Breast epithelium (tissue), 4 donors: ENCODE data around the gene SBK2. TPM values are rescaled to one million over a fixed set of nuclear protein-coding genes. Genes with fewer than 3 reads are reported as not detected.

Source experiments
- DNase-seq, 2 donors: peaks; one replicate each; pipeline ENCODE4 v3.0.0-alpha.2; 2019; ENCODE audit warnings: low spot score in 2 of 2
- H3K27ac ChIP-seq, 2 donors: fragments of 200-600 bp; sonication (generic) in 1 of 2; one replicate each; pipeline ENCODE4 v1.5.1; 2016 to 2019; ENCODE audit warnings: mild to moderate bottlenecking in 1 of 2
- H3K27me3 ChIP-seq, 2 donors: fragments of 200-600 bp; sonication (generic) in 1 of 2; one replicate each; pipeline versions ENCODE4 v1.5.1 to v1.6.0; 2017 to 2019; ENCODE audit warnings: control low read depth in 1 of 2, mild to moderate bottlenecking in 1 of 2
- H3K36me3 ChIP-seq: fragments of 200-600 bp; one replicate; pipeline ENCODE4 v1.5.1; 2019
- H3K4me1 ChIP-seq, 2 donors: fragments of 200-600 bp; sonication (generic); one replicate each; pipeline ENCODE4 v1.5.1; 2016 to 2019; ENCODE audit warnings: control low read depth in 1 of 2
- H3K4me3 ChIP-seq, 3 donors: fragments of 200-600 bp; sonication (generic); 1 replicate in 2 of 3; 2 replicates in 1 of 3; pipeline ENCODE4 v1.5.1; 2016 to 2019; ENCODE audit warnings: mild to moderate bottlenecking in 3 of 3, moderate library complexity in 2 of 3
- H3K9me3 ChIP-seq, 2 donors: fragments of 200-600 bp; sonication (generic) in 1 of 2; one replicate each; pipeline ENCODE4 v1.5.1; 2016 to 2019; ENCODE audit warnings: control low read depth in 1 of 2
- POLR2A ChIP-seq: fragments of 450-650 bp; IDR thresholded peaks from one replicate; pipeline ENCODE4 v1.6.1; 2016; ENCODE audit warnings: antibody characterized with exemption, mild to moderate bottlenecking, moderate library complexity
- POLR2AphosphoS5 ChIP-seq, 3 donors: sonication (generic); formaldehyde crosslinking; IDR thresholded peaks; one replicate each; pipeline ENCODE4 v1.6.1; 2017; ENCODE audit warnings: antibody characterized with exemption in 3 of 3
- intact Hi-C: fragments of 100-400 bp; cut with DNase I; formaldehyde crosslinking; loops from one replicate; pipeline ENCODE4 v1.15.1; 2023; ENCODE audit warnings: low total_unique reads
- total RNA-seq, 3 donors: library from RNA; depleted of rRNA; stranded (reverse); fragments of >200 nt; gene quantifications; one replicate each; pipeline ENCODE4 v1.1.0, GENCODE V29; 2016
- TF ChIP-seq, protein P1 (sequence below), 3 donors: fragments of 450-650 bp; IDR thresholded peaks; one replicate each; pipeline ENCODE4 v1.5.1; 2016 to 2017; ENCODE audit warnings: antibody characterized with exemption in 3 of 3, mild to moderate bottlenecking in 3 of 3, moderate library complexity in 3 of 3

SBK2 gene
- total RNA-seq, 3 donors from 2014 or later, result not detected

DNA sequence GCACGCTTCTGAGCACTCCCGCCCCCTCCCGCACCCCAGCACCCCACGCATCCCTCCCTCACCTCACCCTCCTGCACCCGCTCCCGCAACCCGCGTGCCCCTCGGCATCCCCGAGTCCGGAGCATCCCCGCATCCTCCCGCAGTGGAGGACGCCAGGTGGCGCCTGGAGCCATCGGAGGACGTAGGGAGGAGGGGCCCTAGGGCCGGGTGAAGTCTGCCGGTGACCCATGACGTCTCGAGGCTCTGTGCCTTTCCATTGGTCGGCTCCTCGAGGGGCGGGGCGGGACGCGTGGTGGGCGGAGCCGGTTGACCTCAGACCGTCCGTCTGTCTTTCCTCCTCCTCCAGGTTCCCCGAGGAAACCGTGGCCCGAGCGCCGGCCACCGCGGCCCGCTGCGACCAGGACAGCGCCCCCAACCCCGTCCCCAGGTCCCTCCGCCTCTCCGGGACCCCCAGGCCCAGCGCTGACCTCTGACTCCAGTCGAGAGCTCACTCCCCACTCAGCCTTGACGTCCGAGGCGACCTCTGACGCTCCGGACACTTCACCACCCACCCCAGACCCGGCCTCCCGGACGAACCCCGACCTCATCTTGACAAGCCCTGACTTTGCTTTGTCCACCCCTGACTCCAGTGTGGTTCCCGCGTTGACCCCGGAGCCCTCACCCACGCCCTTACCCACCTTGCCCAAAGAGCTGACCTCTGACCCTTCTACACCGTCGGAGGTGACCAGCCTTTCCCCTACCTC is 19.9 kb downstream of the SBK2 start:
- DNase-seq, result peak; percentile 92 to 95
- no peaks in the 10 kb centered on the region for H3K9me3 ChIP-seq
- H3K4me3 ChIP-seq, result peak overlapping the region; percentile 45 to 74 (median 58)
- intact Hi-C loops, result no loop called here
- H3K27ac ChIP-seq, result peak overlapping the region; percentile 92 to 96
- H3K36me3 ChIP-seq, result no peaks in the 10 kb centered on the region
- TF ChIP-seq POLR2AphosphoS5 (IDR thresholded peaks at IDR 0.05) (peak in 2 of 3 donors; percentile 80 to 83), POLR2A (no peak)
- TF ChIP-seq, protein P1, sequence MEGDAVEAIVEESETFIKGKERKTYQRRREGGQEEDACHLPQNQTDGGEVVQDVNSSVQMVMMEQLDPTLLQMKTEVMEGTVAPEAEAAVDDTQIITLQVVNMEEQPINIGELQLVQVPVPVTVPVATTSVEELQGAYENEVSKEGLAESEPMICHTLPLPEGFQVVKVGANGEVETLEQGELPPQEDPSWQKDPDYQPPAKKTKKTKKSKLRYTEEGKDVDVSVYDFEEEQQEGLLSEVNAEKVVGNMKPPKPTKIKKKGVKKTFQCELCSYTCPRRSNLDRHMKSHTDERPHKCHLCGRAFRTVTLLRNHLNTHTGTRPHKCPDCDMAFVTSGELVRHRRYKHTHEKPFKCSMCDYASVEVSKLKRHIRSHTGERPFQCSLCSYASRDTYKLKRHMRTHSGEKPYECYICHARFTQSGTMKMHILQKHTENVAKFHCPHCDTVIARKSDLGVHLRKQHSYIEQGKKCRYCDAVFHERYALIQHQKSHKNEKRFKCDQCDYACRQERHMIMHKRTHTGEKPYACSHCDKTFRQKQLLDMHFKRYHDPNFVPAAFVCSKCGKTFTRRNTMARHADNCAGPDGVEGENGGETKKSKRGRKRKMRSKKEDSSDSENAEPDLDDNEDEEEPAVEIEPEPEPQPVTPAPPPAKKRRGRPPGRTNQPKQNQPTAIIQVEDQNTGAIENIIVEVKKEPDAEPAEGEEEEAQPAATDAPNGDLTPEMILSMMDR (IDR thresholded peaks at IDR 0.05), result peak; percentile 81 to 96 (median 84)
- no peaks in the 10 kb centered on the region for H3K27me3 ChIP-seq
- no peaks in the 10 kb centered on the region for H3K4me1 ChIP-seq

DNA sequence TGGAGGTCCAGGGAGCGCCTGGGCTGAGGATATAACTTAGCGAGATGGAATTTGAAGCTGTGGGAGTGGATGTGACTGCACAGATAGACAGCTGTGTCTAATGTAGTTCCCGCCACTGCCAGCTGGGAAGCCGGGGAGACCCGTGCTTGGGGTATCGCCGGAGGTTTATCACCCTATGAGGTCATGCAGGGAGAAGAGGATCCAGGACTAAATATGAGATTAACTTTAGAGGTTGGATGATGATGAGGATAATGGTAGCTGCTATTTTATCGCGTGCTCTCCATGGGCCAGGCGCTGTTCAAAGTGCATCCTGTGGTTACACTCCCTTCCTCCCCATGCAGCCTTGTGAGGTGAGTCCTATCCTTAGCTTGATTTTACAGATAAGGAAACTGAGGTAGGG is 28.8 kb downstream of the SBK2 start:
- intact Hi-C loops, result no loop called here
- Histone ChIP-seq H3K9me3 (no peaks in the 10 kb centered on the region), H3K4me3 (no peak overlapping the region), H3K27ac (no peak overlapping the region), H3K27me3 (no peaks in the 10 kb centered on the region), H3K4me1 (peaks cover 0 to 3% of the 10 kb centered on the region in 2 donors), H3K36me3 (no peaks in the 10 kb centered on the region)
- no peak for DNase-seq
- TF ChIP-seq POLR2A (no peak), POLR2AphosphoS5 (IDR thresholded peaks at IDR 0.05) (no peak)
- TF ChIP-seq, protein P1 (IDR thresholded peaks at IDR 0.05), result no peak

DNA sequence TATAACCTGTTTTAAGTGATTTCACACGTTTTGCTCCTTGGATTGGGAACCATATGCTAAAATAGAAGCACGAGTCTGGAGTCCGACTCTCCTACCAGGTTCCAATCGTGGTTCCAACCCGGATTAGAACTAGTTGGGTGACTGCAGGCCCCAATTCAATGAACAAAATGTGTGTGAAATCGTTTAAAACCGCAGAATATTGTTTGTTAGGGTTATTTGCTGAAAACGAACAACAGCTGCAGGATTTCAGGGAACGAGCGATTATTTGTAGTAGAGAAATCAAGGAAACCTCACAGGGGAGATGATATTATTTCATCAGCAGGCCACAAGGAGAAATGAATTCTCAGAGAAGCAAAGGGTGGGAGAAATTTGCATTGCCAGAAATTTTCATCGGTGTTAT is 32.0 kb downstream of the SBK2 start:
- intact Hi-C loops, result loop anchor here (5.0 kb wide), 1 partner anchor 88 kb away; no protein-coding TSS in a partner anchor
- TF ChIP-seq POLR2A (no peak), POLR2AphosphoS5 (IDR thresholded peaks at IDR 0.05) (no peak)
- TF ChIP-seq, protein P1 (IDR thresholded peaks at IDR 0.05), result no peak
- Histone ChIP-seq H3K4me3 (no peak overlapping the region), H3K27ac (no peak overlapping the region), H3K9me3 (no peaks in the 10 kb centered on the region), H3K4me1 (peaks cover 0 to 3% of the 10 kb centered on the region in 2 donors), H3K36me3 (no peaks in the 10 kb centered on the region), H3K27me3 (no peaks in the 10 kb centered on the region)
- no peak for DNase-seq

DNA sequence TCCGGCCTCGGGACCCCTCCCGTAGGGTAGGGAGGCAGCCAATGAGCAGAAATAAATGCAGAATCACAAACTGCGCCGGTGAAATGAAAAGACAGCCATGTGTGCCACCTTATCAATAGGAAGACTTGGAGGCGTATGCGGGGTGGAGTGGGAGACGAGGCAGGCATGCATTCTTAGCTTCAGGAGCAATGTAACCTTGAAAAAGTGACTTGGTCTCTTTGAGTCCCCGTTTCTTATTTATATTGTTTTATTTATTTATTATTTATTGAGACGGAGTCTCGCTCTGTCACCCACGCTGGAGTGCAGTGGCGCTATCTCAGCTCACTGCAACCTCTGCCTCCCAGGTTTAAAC is 32.7 kb downstream of the SBK2 start:
- peak overlapping the region in 1 of 2 donors; percentile 80 for H3K27ac ChIP-seq
- no peaks in the 10 kb centered on the region for H3K27me3 ChIP-seq
- no peaks in the 10 kb centered on the region for H3K9me3 ChIP-seq
- no peak for DNase-seq
- H3K4me1 ChIP-seq, result peaks cover 0 to 3% of the 10 kb centered on the region in 2 donors
- intact Hi-C loops, result loop anchor here (5.0 kb wide), 1 partner anchor 87 kb away; no protein-coding TSS in a partner anchor
- H3K4me3 ChIP-seq, result peak overlapping the region; percentile 43 to 73 (median 53)
- TF ChIP-seq POLR2AphosphoS5 (IDR thresholded peaks at IDR 0.05), result no peak
- TF ChIP-seq, protein P1 (IDR thresholded peaks at IDR 0.05), result peak in 1 of 3 donors; percentile 13
- H3K36me3 ChIP-seq, result no peaks in the 10 kb centered on the region

DNA sequence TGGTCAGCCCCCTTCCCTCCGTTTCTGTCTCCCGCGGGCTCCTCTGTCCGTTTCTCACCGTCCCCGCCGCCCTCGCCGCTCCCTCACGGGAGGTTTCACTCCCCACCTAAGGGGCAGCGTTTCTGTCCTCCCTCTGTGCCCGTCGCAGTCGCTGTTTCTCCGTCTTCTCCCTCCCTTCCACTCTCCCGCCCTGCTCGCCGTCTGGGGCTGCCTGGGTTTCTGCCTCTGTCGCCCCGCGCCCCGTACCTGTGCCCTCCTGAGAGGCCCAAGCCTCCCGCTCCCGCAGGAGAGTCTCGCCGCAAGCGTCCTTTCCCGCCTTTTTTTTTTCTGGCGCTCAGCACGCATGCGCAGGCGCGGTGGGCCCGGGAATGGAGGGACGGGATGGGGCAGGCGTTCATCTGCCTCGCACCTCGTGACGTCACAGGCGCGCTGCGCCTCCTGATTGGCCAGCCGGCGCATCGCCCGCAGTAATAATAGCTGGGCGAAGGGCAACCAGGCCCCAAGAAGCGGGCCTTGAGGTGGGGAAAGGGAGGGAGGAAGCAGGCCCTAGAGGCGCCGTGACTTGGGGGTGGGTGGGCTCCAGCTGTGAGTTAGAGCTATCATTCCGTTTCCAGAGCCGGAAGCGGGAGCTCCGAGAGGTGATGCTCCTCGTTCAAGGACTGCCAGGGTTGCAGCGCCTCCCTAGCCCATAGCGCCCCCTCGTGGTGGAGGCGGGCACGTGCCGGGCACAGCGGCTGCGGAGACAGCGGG is 33.3 kb downstream of the SBK2 start:
- intact Hi-C loops, result loop anchor here (5.0 kb wide), 1 partner anchor 86 kb away; no protein-coding TSS in a partner anchor
- Histone ChIP-seq H3K9me3 (no peaks in the 10 kb centered on the region), H3K4me1 (peaks cover 0 to 3% of the 10 kb centered on the region in 2 donors), H3K27me3 (no peaks in the 10 kb centered on the region), H3K36me3 (no peaks in the 10 kb centered on the region), H3K27ac (peak overlapping the region; percentile 77 to 80), H3K4me3 (peak overlapping the region; percentile 43 to 73 (median 53))
- TF ChIP-seq, protein P1 (IDR thresholded peaks at IDR 0.05), result peak; percentile 97 to 98 (median 98)
- TF ChIP-seq POLR2A, result no peak
- peak in 1 of 3 donors; percentile 47 for TF ChIP-seq POLR2AphosphoS5 (IDR thresholded peaks at IDR 0.05)
- DNase-seq, result peak; percentile 90 to 91
